ENCODE measurements around the gene ATP6AP1. TPM values are rescaled to one million over a fixed set of nuclear protein-coding genes. Genes with fewer than 3 reads are reported as not detected.
A peak's percentile ranks its signal among the peaks of the same experiment; 100 is the strongest.

The ATP6AP1 gene
- total RNA-seq, 1 donor from 2014 or later: 22.6 TPM

GRCh38 chrX:154435171-154435733 is 6.8 kb downstream of the ATP6AP1 start:
- no peak overlapping the region for H3K4me2 ChIP-seq
- H3K9ac ChIP-seq: no peak overlapping the region
- no peak for TF ChIP-seq EZH2 (IDR thresholded peaks at IDR 0.05)
- TF ChIP-seq CTCF (IDR thresholded peaks at IDR 0.05): no peak
- TF ChIP-seq EZH2phosphoT487 (IDR thresholded peaks at IDR 0.05): no peak
- H3K27me3 Mint-ChIP-seq (ENCODE audit: insufficient read depth, low read depth): peaks cover 19% of the 10 kb centered on the region
- DNase-seq (ENCODE audit: low spot score): no peak
- H2AFZ ChIP-seq (replicated peaks): no peak overlapping the region
- H3K36me3 Mint-ChIP-seq: peaks cover 11% of the 10 kb centered on the region
- H3K4me1 ChIP-seq: no peaks in the 10 kb centered on the region
- peaks cover 8% of the 10 kb centered on the region for H3F3A ChIP-seq (ENCODE audit: low read depth)
- no peaks in the 10 kb centered on the region for H3K36me3 ChIP-seq
- peaks cover 32% of the 10 kb centered on the region for H3K79me2 ChIP-seq (ENCODE audit: low read depth)
- H3K27ac ChIP-seq: no peak overlapping the region
- H3K9me3 ChIP-seq (ENCODE audit: low read depth): no peaks in the 10 kb centered on the region
- peaks cover 26% of the 10 kb centered on the region for H4K20me1 ChIP-seq (ENCODE audit: low read depth)
- peak overlapping the region; percentile 87 for H3K4me3 Mint-ChIP-seq
- no peak overlapping the region for H3K27ac Mint-ChIP-seq
- peaks cover 29% of the 10 kb centered on the region for H3K9me3 Mint-ChIP-seq
- no peaks in the 10 kb centered on the region for H3K27me3 ChIP-seq
- no peak overlapping the region for H3K4me3 ChIP-seq
- H3K4me1 Mint-ChIP-seq: peaks cover 13% of the 10 kb centered on the region

- Mint-ChIP-seq H3K9me3 (peaks cover 28% of the 10 kb centered on the region), H3K27me3 (ENCODE audit: insufficient read depth, low read depth) (peaks cover 16% of the 10 kb centered on the region), H3K27ac (peak overlapping the region; percentile 97), H3K4me1 (peaks cover 10% of the 10 kb centered on the region), H3K36me3 (peaks cover 6% of the 10 kb centered on the region), H3K4me3 (peak overlapping the region; percentile 87)
- Histone ChIP-seq H3K9me3 (ENCODE audit: low read depth) (no peaks in the 10 kb centered on the region), H3K4me1 (no peaks in the 10 kb centered on the region), H3K4me3 (peak overlapping the region; percentile 71), H3K27me3 (no peaks in the 10 kb centered on the region), H3K27ac (peak overlapping the region; percentile 98), H4K20me1 (ENCODE audit: low read depth) (peaks cover 33% of the 10 kb centered on the region), H3F3A (ENCODE audit: low read depth) (peaks cover 8% of the 10 kb centered on the region), H3K4me2 (peak overlapping the region; percentile 86), H2AFZ (replicated peaks) (no peak overlapping the region), H3K36me3 (no peaks in the 10 kb centered on the region), H3K79me2 (ENCODE audit: low read depth) (peaks cover 36% of the 10 kb centered on the region), H3K9ac (peak overlapping the region; percentile 75)
- peak; percentile 80 for DNase-seq (ENCODE audit: low spot score)
- TF ChIP-seq CTCF (IDR thresholded peaks at IDR 0.05) (no peak), EZH2phosphoT487 (IDR thresholded peaks at IDR 0.05) (no peak)
These were observed 8.0 kb downstream of the ATP6AP1 start for GRCh38 chrX:154436374-154436982.

- TF ChIP-seq EZH2 (IDR thresholded peaks at IDR 0.05) (no peak), CTCF (IDR thresholded peaks at IDR 0.05) (no peak), EZH2phosphoT487 (IDR thresholded peaks at IDR 0.05) (no peak)
These were observed 8.7 kb downstream of the ATP6AP1 start, which contains the start of gene GDI1 for GRCh38 chrX:154436983-154437752. TSS of gene GDI1 (plus strand) at chrX:154437154. CDS start at chrX:154437255, 101 bp downstream.

More at GRCh38 chrX:154436983-154437752, 8.7 kb downstream of the ATP6AP1 start, which contains the start of gene GDI1:
- H3K27ac Mint-ChIP-seq: peak within 1 kb of the TSS; percentile 99
- H4K20me1 ChIP-seq (ENCODE audit: low read depth): peaks cover 33% of the 10 kb centered on the region
- H3K9me3 ChIP-seq (ENCODE audit: low read depth): no peaks in the 10 kb centered on the region
- peak within 1 kb of the TSS; percentile 98 for H3K27ac ChIP-seq
- H3K79me2 ChIP-seq (ENCODE audit: low read depth): peaks cover 36% of the 10 kb centered on the region
- H3K4me1 ChIP-seq: no peaks in the 10 kb centered on the region
- H3K4me3 Mint-ChIP-seq: peak within 1 kb of the TSS; percentile 92
- no peak within 1 kb of the TSS for H2AFZ ChIP-seq (replicated peaks)
- DNase-seq (ENCODE audit: low spot score): peak; percentile 69
- H3K9me3 Mint-ChIP-seq: peaks cover 29% of the 10 kb centered on the region
- H3K9ac ChIP-seq: peak within 1 kb of the TSS; percentile 75
- H3F3A ChIP-seq (ENCODE audit: low read depth): peaks cover 8% of the 10 kb centered on the region
- no peaks in the 10 kb centered on the region for H3K27me3 ChIP-seq
- H3K4me3 ChIP-seq: peak within 1 kb of the TSS; percentile 71
- H3K36me3 ChIP-seq: no peaks in the 10 kb centered on the region
- H3K4me2 ChIP-seq: peak within 1 kb of the TSS; percentile 86
- peaks cover 10% of the 10 kb centered on the region for H3K4me1 Mint-ChIP-seq
- H3K36me3 Mint-ChIP-seq: peaks cover 6% of the 10 kb centered on the region
- peaks cover 16% of the 10 kb centered on the region for H3K27me3 Mint-ChIP-seq (ENCODE audit: insufficient read depth, low read depth)
